Thoracic aorta (tissue), 2 donors: ENCODE measurements around the gene OR52M1. TPM values are rescaled to one million over a fixed set of nuclear protein-coding genes. Genes with fewer than 3 reads are reported as not detected.

Experiments
- ATAC-seq: fragments of 150-250 bp; one replicate; pipeline ENCODE4 v1.8.0; 2017; ENCODE audit warnings: low read depth; ENCODE audit not compliant: insufficient number of reproducible peaks, low FRiP score
- DNase-seq: peaks from one replicate; pipeline ENCODE4 v3.0.0-alpha.2; 2020; ENCODE audit warnings: low spot score
- H3K27ac ChIP-seq, 2 donors: fragments of 200-600 bp; sonication (generic); 1 replicate in 1 of 2; 2 replicates in 1 of 2; pipeline ENCODE4 v1.5.1; 2016; ENCODE audit warnings: mild to moderate bottlenecking in 2 of 2, moderate library complexity in 2 of 2
- H3K27me3 ChIP-seq: fragments of 200-600 bp; sonication (generic); replicated peaks from 2 replicates; pipeline ENCODE4 v1.6.0; 2016; ENCODE audit warnings: mild to moderate bottlenecking; ENCODE audit not compliant: insufficient read depth
- H3K36me3 ChIP-seq: fragments of 200-600 bp; sonication (generic); one replicate; pipeline ENCODE4 v1.5.1; 2016
- H3K4me1 ChIP-seq, 2 donors: fragments of 200-600 bp; sonication (generic); 1 replicate in 1 of 2; 2 replicates in 1 of 2; pipeline versions ENCODE4 v1.5.1 to v1.6.0; 2016; ENCODE audit warnings: low read depth in 2 of 2, mild to moderate bottlenecking in 1 of 2; ENCODE audit not compliant: control insufficient read depth in 1 of 2
- H3K4me3 ChIP-seq: fragments of 200-600 bp; sonication (generic); 2 replicates; pipeline ENCODE4 v1.5.1; 2016; ENCODE audit warnings: mild to moderate bottlenecking
- H3K9me3 ChIP-seq: fragments of 200-600 bp; sonication (generic); 2 replicates; pipeline ENCODE4 v1.5.1; 2016
- CTCF ChIP-seq: fragments of 200-600 bp; sonication (generic); IDR thresholded peaks from one replicate; pipeline ENCODE4 v1.5.1; 2019; ENCODE audit warnings: antibody characterized with exemption
- total RNA-seq, 2 donors: library from RNA; depleted of rRNA; stranded (reverse); fragments of >200 nt; gene quantifications; one replicate each; pipeline versions ENCODE4 v1.1.0 to v1.2.3, GENCODE V29; 2016

The OR52M1 gene
- total RNA-seq, result not detected

GRCh38 chr11:4544891-4545290, at the start of gene OR52M1:
Gene OR52M1, plus strand, starts transcription at chr11:4545191. Its CDS starts 0 bp downstream, at chr11:4545191.
- H3K36me3 ChIP-seq, result no peaks in the 10 kb centered on the region
- DNase-seq, result no peak
- no peak within 1 kb of the TSS for H3K4me3 ChIP-seq
- no peaks in the 10 kb centered on the region for H3K9me3 ChIP-seq
- no peaks in the 10 kb centered on the region for H3K27me3 ChIP-seq
- H3K27ac ChIP-seq, result no peak within 1 kb of the TSS
- ATAC-seq, result no peak
- H3K4me1 ChIP-seq, result no peaks in the 10 kb centered on the region
- no peak for TF ChIP-seq CTCF

- no peak for ATAC-seq
- H3K9me3 ChIP-seq, result no peaks in the 10 kb centered on the region
- H3K36me3 ChIP-seq, result no peaks in the 10 kb centered on the region
- no peak overlapping the region for H3K4me3 ChIP-seq
- H3K4me1 ChIP-seq, result no peaks in the 10 kb centered on the region
- H3K27me3 ChIP-seq, result peaks cover 4% of the 10 kb centered on the region
- no peak for DNase-seq
- TF ChIP-seq CTCF, result no peak
- no peak overlapping the region for H3K27ac ChIP-seq
These were observed 49.5 kb upstream of the OR52M1 start for GRCh38 chr11:4495487-4495886.

GRCh38 chr11:4495986-4496385, 49.0 kb upstream of the OR52M1 start:
- H3K4me3 ChIP-seq, result no peak overlapping the region
- no peaks in the 10 kb centered on the region for H3K4me1 ChIP-seq
- H3K36me3 ChIP-seq, result no peaks in the 10 kb centered on the region
- no peaks in the 10 kb centered on the region for H3K9me3 ChIP-seq
- DNase-seq, result no peak
- ATAC-seq, result no peak
- H3K27ac ChIP-seq, result no peak overlapping the region
- no peak for TF ChIP-seq CTCF
- peaks cover 4% of the 10 kb centered on the region for H3K27me3 ChIP-seq

- H3K36me3 ChIP-seq, result no peaks in the 10 kb centered on the region
- H3K27me3 ChIP-seq, result peaks cover 4% of the 10 kb centered on the region
- H3K4me3 ChIP-seq, result no peak overlapping the region
- H3K27ac ChIP-seq, result no peak overlapping the region
- ATAC-seq, result no peak
- no peak for DNase-seq
- no peaks in the 10 kb centered on the region for H3K4me1 ChIP-seq
- no peak for TF ChIP-seq CTCF
- H3K9me3 ChIP-seq, result no peaks in the 10 kb centered on the region
These were observed 48.3 kb upstream of the OR52M1 start for GRCh38 chr11:4496557-4497248.

- Histone ChIP-seq H3K4me1 (no peaks in the 10 kb centered on the region), H3K4me3 (no peak overlapping the region), H3K27me3 (no peaks in the 10 kb centered on the region), H3K27ac (no peak overlapping the region), H3K9me3 (no peaks in the 10 kb centered on the region), H3K36me3 (no peaks in the 10 kb centered on the region)
- no peak for TF ChIP-seq CTCF
- DNase-seq (no peak), ATAC-seq (no peak)
These were observed 36.1 kb upstream of the OR52M1 start for GRCh38 chr11:4508886-4509285.
